Left ventricle myocardium inferior (tissue), 1 donor: ENCODE measurements around the gene EFS. TPM values are rescaled to one million over a fixed set of nuclear protein-coding genes. Genes with fewer than 3 reads are reported as not detected.

Experiments
- DNase-seq: peaks from one replicate; pipeline ENCODE4 v3.0.0-alpha.2; 2020
- H3K27ac ChIP-seq: fragments of 200-600 bp; replicated peaks from 2 replicates; pipeline ENCODE4 v1.8.0; 2021
- H3K27me3 ChIP-seq: fragments of 200-600 bp; 2 replicates; pipeline ENCODE4 v1.8.0; 2021; ENCODE audit warnings: low read depth
- H3K36me3 ChIP-seq: fragments of 200-600 bp; 2 replicates; pipeline ENCODE4 v1.8.0; 2021
- H3K4me1 ChIP-seq: fragments of 200-600 bp; 2 replicates; pipeline ENCODE4 v1.8.0; 2021
- H3K4me3 ChIP-seq: fragments of 200-600 bp; 2 replicates; pipeline ENCODE4 v1.8.0; 2021; ENCODE audit warnings: mild to moderate bottlenecking, moderate library complexity
- H3K9me3 ChIP-seq: fragments of 200-600 bp; replicated peaks from 2 replicates; pipeline ENCODE4 v1.8.0; 2021
- CTCF ChIP-seq: fragments of 200-600 bp; IDR thresholded peaks from 2 replicates; pipeline ENCODE4 v1.8.0; 2021; ENCODE audit warnings: antibody characterized with exemption, mild to moderate bottlenecking, borderline replicate concordance
- intact Hi-C: fragments of 100-400 bp; cut with micrococcal nuclease; formaldehyde crosslinking; loops from one replicate; pipeline ENCODE4 v1.11.0; 2022
- total RNA-seq: library from RNA; stranded (reverse); fragmentation: NEBNext Ultra II Directional; extraction: Animal tissue kit (Norgen Biotek cat#: 25700); gene quantifications from one replicate; pipeline ENCODE4 v1.2.1, GENCODE V29; 2021
- donor health status: DM: no; HTN: yes; CAD: no; lungs with severe emphysema.

EFS gene
- total RNA-seq, 1 donor from 2014 or later = 3.6 TPM

GRCh38 chr14:23362200-23362599, 2.8 kb downstream of the EFS start:
- TF ChIP-seq CTCF = peak; percentile 15
- H3K4me1 ChIP-seq = peaks cover 46% of the 10 kb centered on the region
- no peaks in the 10 kb centered on the region for H3K36me3 ChIP-seq
- H3K27ac ChIP-seq = no peak overlapping the region
- H3K9me3 ChIP-seq = no peaks in the 10 kb centered on the region
- DNase-seq = no peak
- intact Hi-C loops = no loop called here
- H3K4me3 ChIP-seq = no peak overlapping the region
- H3K27me3 ChIP-seq = peaks cover 27% of the 10 kb centered on the region

GRCh38 chr14:23361763-23362162, 3.2 kb downstream of the EFS start:
- Histone ChIP-seq H3K4me1 (peaks cover 45% of the 10 kb centered on the region), H3K9me3 (no peaks in the 10 kb centered on the region), H3K36me3 (no peaks in the 10 kb centered on the region), H3K27me3 (peaks cover 27% of the 10 kb centered on the region), H3K27ac (peak overlapping the region; percentile 36), H3K4me3 (no peak overlapping the region)
- TF ChIP-seq CTCF = no peak
- intact Hi-C loops = no loop called here
- no peak for DNase-seq

GRCh38 chr14:23361320-23361719, 3.7 kb downstream of the EFS start:
- H3K9me3 ChIP-seq = no peaks in the 10 kb centered on the region
- no peak overlapping the region for H3K4me3 ChIP-seq
- H3K36me3 ChIP-seq = no peaks in the 10 kb centered on the region
- intact Hi-C loops = no loop called here
- H3K4me1 ChIP-seq = peaks cover 41% of the 10 kb centered on the region
- no peak for DNase-seq
- H3K27me3 ChIP-seq = peaks cover 27% of the 10 kb centered on the region
- H3K27ac ChIP-seq = no peak overlapping the region
- TF ChIP-seq CTCF = no peak

DNA sequence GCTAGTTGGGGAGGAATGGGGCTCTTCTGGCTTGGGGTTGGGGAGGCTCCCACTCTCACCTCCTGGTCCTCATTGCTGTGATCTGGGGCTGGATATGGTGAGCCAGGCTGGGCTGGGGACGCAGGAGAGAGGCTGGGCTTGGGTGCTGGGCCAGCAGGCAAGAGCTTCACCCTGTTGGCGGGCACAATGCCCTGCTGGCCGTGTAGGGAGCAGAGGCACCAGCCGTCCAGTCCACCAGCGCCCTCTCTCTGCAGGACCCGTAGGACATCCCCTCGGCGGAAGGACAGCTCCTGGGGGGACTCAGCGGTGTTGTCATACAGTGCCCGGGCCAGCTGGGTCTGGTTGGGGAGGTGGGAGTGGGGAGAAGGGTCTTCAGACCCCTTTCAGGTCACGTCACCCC, 4.5 kb downstream of the EFS start:
- Histone ChIP-seq H3K36me3 (no peaks in the 10 kb centered on the region), H3K4me1 (peaks cover 34% of the 10 kb centered on the region), H3K27me3 (peaks cover 21% of the 10 kb centered on the region), H3K9me3 (no peaks in the 10 kb centered on the region), H3K4me3 (no peak overlapping the region), H3K27ac (peak overlapping the region; percentile 5)
- intact Hi-C loops = no loop called here
- DNase-seq = no peak
- peak; percentile 42 for TF ChIP-seq CTCF

GRCh38 chr14:23359722-23360447, 5.1 kb downstream of the EFS start:
- Histone ChIP-seq H3K27me3 (peaks cover 15% of the 10 kb centered on the region), H3K27ac (no peak overlapping the region), H3K36me3 (no peaks in the 10 kb centered on the region), H3K9me3 (no peaks in the 10 kb centered on the region), H3K4me1 (peaks cover 30% of the 10 kb centered on the region), H3K4me3 (no peak overlapping the region)
- DNase-seq = no peak
- intact Hi-C loops = no loop called here
- no peak for TF ChIP-seq CTCF
